DND-41 (cell line): ENCODE data around the gene EEA1.

Experiments used
- ATAC-seq: fragments of 200-7000 bp; cut with Tn5 transposase; 3 replicates; pipeline ENCODE4 v1.9.1; 2021; ENCODE audit warnings: low read depth; ENCODE audit not compliant: insufficient read depth
- DNase-seq: peaks from one replicate; pipeline ENCODE4 v3.0.0-alpha.2; 2020
- H2AFZ ChIP-seq: 2 replicates; pipeline ENCODE4 v1.6.0; 2012; ENCODE audit warnings: low read depth, low read length
- H3K27ac ChIP-seq: 2 replicates; pipeline ENCODE4 v1.5.1; 2012; ENCODE audit warnings: low read length, inconsistent platforms
- H3K27me3 ChIP-seq: fragments of 200-600 bp; sonication (generic); 2 replicates; pipeline ENCODE4 v1.6.0; 2012; ENCODE audit warnings: low read length, mild to moderate bottlenecking, inconsistent platforms; ENCODE audit not compliant: insufficient read depth, poor library complexity
- H3K36me3 ChIP-seq: 2 replicates; pipeline ENCODE4 v1.5.1; 2012; ENCODE audit warnings: low read length, inconsistent platforms; ENCODE audit not compliant: insufficient read depth
- H3K4me1 ChIP-seq: 2 replicates; pipeline ENCODE4 v1.5.1; 2012; ENCODE audit warnings: mild to moderate bottlenecking, low read length; ENCODE audit not compliant: insufficient read depth
- H3K4me2 ChIP-seq: 2 replicates; pipeline ENCODE4 v1.6.0; 2012; ENCODE audit warnings: mild to moderate bottlenecking, moderate library complexity, low read length, inconsistent platforms; ENCODE audit not compliant: insufficient read depth
- H3K4me3 ChIP-seq, 2 experiments: fragments of 200-600 bp in 1 of 2; shearing (Covaris generic) in 1 of 2; 2 replicates each; pipeline ENCODE4 v1.5.1; 2012 to 2016; ENCODE audit warnings: inconsistent platforms in 2 of 2, low read length in 2 of 2, mild to moderate bottlenecking in 2 of 2, low read depth in 1 of 2, moderate library complexity in 1 of 2
- H3K79me2 ChIP-seq: 2 replicates; pipeline ENCODE4 v1.6.0; 2012; ENCODE audit warnings: low read length, inconsistent platforms; ENCODE audit not compliant: insufficient read depth
- H3K9ac ChIP-seq: 2 replicates; pipeline ENCODE4 v1.6.0; 2012; ENCODE audit warnings: low read depth, mild to moderate bottlenecking, inconsistent platforms, low read length, moderate library complexity
- H3K9me3 ChIP-seq: 2 replicates; pipeline ENCODE4 v1.5.1; 2012; ENCODE audit warnings: low read length, moderate library complexity, mild to moderate bottlenecking, inconsistent platforms; ENCODE audit not compliant: insufficient read depth, severe bottlenecking
- H4K20me1 ChIP-seq: 2 replicates; pipeline ENCODE4 v1.6.0; 2012; ENCODE audit warnings: low read length; ENCODE audit not compliant: insufficient read depth
- EZH2 ChIP-seq: IDR thresholded peaks from 3 replicates; pipeline ENCODE4 v1.6.1; 2012; ENCODE audit warnings: borderline replicate concordance, low read depth, mild to moderate bottlenecking, moderate library complexity, low read length, inconsistent platforms; ENCODE audit not compliant: severe bottlenecking
- TF ChIP-seq, protein P1 (sequence below): IDR thresholded peaks from 2 replicates; pipeline ENCODE4 v1.5.1; 2012; ENCODE audit warnings: borderline replicate concordance, low read length, moderate library complexity, mild to moderate bottlenecking; ENCODE audit not compliant: poor library complexity, severe bottlenecking; ENCODE audit errors: extremely low read depth

Gene EEA1

GRCh38 chr12:92949466-92949865 lies 20.4 kb upstream of the EEA1 start:
- DNase-seq (no peak), ATAC-seq (no peak)
- H3K9me3 ChIP-seq: peaks cover 14% of the 10 kb centered on the region
- H4K20me1 ChIP-seq: no peaks in the 10 kb centered on the region
- no peaks in the 10 kb centered on the region for H3K36me3 ChIP-seq
- H3K4me3 ChIP-seq: no peak overlapping the region
- H3K9ac ChIP-seq: no peak overlapping the region
- no peaks in the 10 kb centered on the region for H3K27me3 ChIP-seq
- H3K4me2 ChIP-seq: no peak overlapping the region
- no peaks in the 10 kb centered on the region for H3K79me2 ChIP-seq
- no peak overlapping the region for H2AFZ ChIP-seq
- no peaks in the 10 kb centered on the region for H3K4me1 ChIP-seq
- no peak overlapping the region for H3K27ac ChIP-seq
- no peak for TF ChIP-seq EZH2
- TF ChIP-seq, protein P1, sequence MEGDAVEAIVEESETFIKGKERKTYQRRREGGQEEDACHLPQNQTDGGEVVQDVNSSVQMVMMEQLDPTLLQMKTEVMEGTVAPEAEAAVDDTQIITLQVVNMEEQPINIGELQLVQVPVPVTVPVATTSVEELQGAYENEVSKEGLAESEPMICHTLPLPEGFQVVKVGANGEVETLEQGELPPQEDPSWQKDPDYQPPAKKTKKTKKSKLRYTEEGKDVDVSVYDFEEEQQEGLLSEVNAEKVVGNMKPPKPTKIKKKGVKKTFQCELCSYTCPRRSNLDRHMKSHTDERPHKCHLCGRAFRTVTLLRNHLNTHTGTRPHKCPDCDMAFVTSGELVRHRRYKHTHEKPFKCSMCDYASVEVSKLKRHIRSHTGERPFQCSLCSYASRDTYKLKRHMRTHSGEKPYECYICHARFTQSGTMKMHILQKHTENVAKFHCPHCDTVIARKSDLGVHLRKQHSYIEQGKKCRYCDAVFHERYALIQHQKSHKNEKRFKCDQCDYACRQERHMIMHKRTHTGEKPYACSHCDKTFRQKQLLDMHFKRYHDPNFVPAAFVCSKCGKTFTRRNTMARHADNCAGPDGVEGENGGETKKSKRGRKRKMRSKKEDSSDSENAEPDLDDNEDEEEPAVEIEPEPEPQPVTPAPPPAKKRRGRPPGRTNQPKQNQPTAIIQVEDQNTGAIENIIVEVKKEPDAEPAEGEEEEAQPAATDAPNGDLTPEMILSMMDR: no peak

GRCh38 chr12:92947589-92948215 lies 18.6 kb upstream of the EEA1 start:
- Histone ChIP-seq H3K4me1 (peaks cover 9% of the 10 kb centered on the region), H2AFZ (no peak overlapping the region), H3K27ac (no peak overlapping the region), H3K27me3 (no peaks in the 10 kb centered on the region), H3K9me3 (peaks cover 2% of the 10 kb centered on the region), H3K79me2 (no peaks in the 10 kb centered on the region), H3K36me3 (no peaks in the 10 kb centered on the region), H3K9ac (no peak overlapping the region), H4K20me1 (no peaks in the 10 kb centered on the region), H3K4me3 (no peak overlapping the region), H3K4me2 (no peak overlapping the region)
- no peak for DNase-seq
- no peak for ATAC-seq
- TF ChIP-seq, protein P1: no peak
- TF ChIP-seq EZH2: no peak

DNA sequence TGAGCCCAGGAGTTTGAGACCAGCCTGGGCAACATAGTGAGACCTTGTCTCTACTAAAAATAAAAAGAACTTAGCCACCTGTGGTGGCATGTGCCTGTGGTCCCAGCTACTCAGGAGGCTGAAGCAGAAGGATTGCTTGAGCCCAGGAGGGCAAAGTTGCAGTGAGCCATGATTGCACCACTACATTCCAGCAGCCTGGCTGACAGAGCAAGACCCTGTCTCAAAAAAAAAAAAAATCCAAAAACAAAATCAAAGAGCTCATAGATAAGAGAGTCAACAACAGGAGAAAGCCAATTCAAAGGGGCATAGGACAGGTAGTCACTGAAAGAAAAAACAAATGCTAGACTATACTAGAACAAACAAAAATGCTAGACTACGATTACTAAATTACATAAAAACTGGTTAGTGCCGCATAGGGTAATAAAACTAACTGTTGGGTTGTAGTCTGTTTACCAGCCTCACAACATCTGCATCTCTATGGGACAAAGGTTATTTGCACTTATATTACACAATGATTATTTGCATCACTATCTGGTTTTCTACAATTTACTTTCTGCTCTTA lies 16.6 kb upstream of the EEA1 start:
- H3K4me3 ChIP-seq: no peak overlapping the region
- no peaks in the 10 kb centered on the region for H4K20me1 ChIP-seq
- H3K9me3 ChIP-seq: no peaks in the 10 kb centered on the region
- H3K36me3 ChIP-seq: no peaks in the 10 kb centered on the region
- no peaks in the 10 kb centered on the region for H3K27me3 ChIP-seq
- H2AFZ ChIP-seq: no peak overlapping the region
- no peak overlapping the region for H3K4me2 ChIP-seq
- TF ChIP-seq, protein P1: no peak
- no peak for TF ChIP-seq EZH2
- peaks cover 14% of the 10 kb centered on the region for H3K4me1 ChIP-seq
- ATAC-seq: no peak
- no peaks in the 10 kb centered on the region for H3K79me2 ChIP-seq
- no peak overlapping the region for H3K9ac ChIP-seq
- DNase-seq: no peak
- no peak overlapping the region for H3K27ac ChIP-seq
